Kidney epithelial cell (primary cell): ENCODE data around the gene TTLL5. TPM values are rescaled to one million over a fixed set of nuclear protein-coding genes. Genes with fewer than 3 reads are reported as not detected.

Experiments used
- DNase-seq: peaks from one replicate; pipeline ENCODE4 v3.0.0-alpha.2; 2010; ENCODE audit warnings: low read depth
- H3K27me3 ChIP-seq: 2 replicates; pipeline ENCODE4 v1.6.0; 2011; ENCODE audit warnings: low read length; ENCODE audit not compliant: control insufficient read depth, insufficient read depth
- H3K36me3 ChIP-seq: 2 replicates; pipeline ENCODE4 v1.5.1; 2011; ENCODE audit warnings: low read length; ENCODE audit not compliant: control insufficient read depth, insufficient read depth
- H3K4me3 ChIP-seq: 2 replicates; pipeline ENCODE4 v1.5.1; 2011; ENCODE audit warnings: low read depth, mild to moderate bottlenecking, control low read depth, low read length
- CTCF ChIP-seq: IDR thresholded peaks from 2 replicates; pipeline ENCODE4 v1.5.1; 2011; ENCODE audit warnings: mild to moderate bottlenecking, moderate library complexity, low read length, control low read depth, inconsistent platforms; ENCODE audit not compliant: insufficient read depth, poor library complexity, severe bottlenecking
- total RNA-seq: library from RNA; depleted of rRNA; stranded (reverse); fragments of >200 nt; gene quantifications from 2 replicates; pipeline ENCODE4 v1.2.3, GENCODE V29; 2015

TTLL5 gene
- total RNA-seq, 1 donor from 2014 or later = 24.7 TPM

GRCh38 chr14:75968456-75968855 lies 307.4 kb downstream of the TTLL5 start:
- DNase-seq = no peak
- Histone ChIP-seq H3K27me3 (no peaks in the 10 kb centered on the region), H3K4me3 (no peak overlapping the region), H3K36me3 (no peaks in the 10 kb centered on the region)
- TF ChIP-seq CTCF = no peak

GRCh38 chr14:75969126-75969525 lies 308.1 kb downstream of the TTLL5 start:
- Histone ChIP-seq H3K4me3 (no peak overlapping the region), H3K36me3 (no peaks in the 10 kb centered on the region), H3K27me3 (no peaks in the 10 kb centered on the region)
- no peak for TF ChIP-seq CTCF
- DNase-seq = no peak

GRCh38 chr14:75969891-75970290 lies 308.8 kb downstream of the TTLL5 start:
- Histone ChIP-seq H3K36me3 (no peaks in the 10 kb centered on the region), H3K27me3 (no peaks in the 10 kb centered on the region), H3K4me3 (no peak overlapping the region)
- DNase-seq = no peak
- no peak for TF ChIP-seq CTCF

- TF ChIP-seq CTCF = no peak
- H3K27me3 ChIP-seq = no peaks in the 10 kb centered on the region
Observed at GRCh38 chr14:75970989-75971388, 309.9 kb downstream of the TTLL5 start.

GRCh38 chr14:75971509-75971908 lies 310.5 kb downstream of the TTLL5 start:
- no peak for TF ChIP-seq CTCF
- Histone ChIP-seq H3K36me3 (no peaks in the 10 kb centered on the region), H3K27me3 (no peaks in the 10 kb centered on the region), H3K4me3 (no peak overlapping the region)
- no peak for DNase-seq

More at GRCh38 chr14:75970989-75971388, 309.9 kb downstream of the TTLL5 start:
- H3K36me3 ChIP-seq = no peaks in the 10 kb centered on the region
- H3K4me3 ChIP-seq = no peak overlapping the region
- DNase-seq = no peak

- no peaks in the 10 kb centered on the region for H3K27me3 ChIP-seq
- no peak for DNase-seq
- TF ChIP-seq CTCF = no peak
- H3K4me3 ChIP-seq = no peak overlapping the region
- H3K36me3 ChIP-seq = no peaks in the 10 kb centered on the region
Observed at GRCh38 chr14:75972801-75973421, 311.9 kb downstream of the TTLL5 start.
